A549 (cell line): ENCODE data around the gene UGT1A9. TPM values are rescaled to one million over a fixed set of nuclear protein-coding genes. Genes with fewer than 3 reads are reported as not detected.
A peak's percentile ranks its signal among the peaks of the same experiment; 100 is the strongest.

Source experiments
- ATAC-seq, 2 experiments: fragments of 200-7000 bp in 1 of 2; fragments of >200 bp in 1 of 2; cut with Nextera tagmentation in 1 of 2; cut with Tn5 transposase in 1 of 2; 3 replicates each; pipeline versions ENCODE4 v1.8.0 to v1.9.1; 2018 to 2020; ENCODE audit warnings: mild to moderate bottlenecking in 1 of 2, moderate library complexity in 1 of 2
- CTCF ChIA-PET: fragments of 300-600 bp; sonication (Branson Sonifier 250); formaldehyde crosslinking; extraction: SDS; loops from one replicate; lab custom pipeline; 2021; ENCODE audit warnings: antibody characterized with exemption, inconsistent platforms; lab: Yijun Ruan, JAX
- POLR2A ChIA-PET: fragments of 350-600 bp; formaldehyde crosslinking; extraction: SDS; loops from one replicate; lab custom pipeline; 2021; ENCODE audit warnings: antibody characterized with exemption, inconsistent platforms; lab: Yijun Ruan, JAX
- DNase-seq, 2 experiments: peaks; one replicate each; pipeline versions ENCODE4 v3.0.0 to v3.0.0-alpha.2; 2011 to 2016; ENCODE audit warnings: low read depth in 1 of 2, low spot score in 1 of 2
- FAIRE-seq: peaks from 2 replicates; lab custom pipeline; 2011; peaks lifted over from hg19 to GRCh38; lab: Jason Lieb, UNC
- H3K27ac ChIP-seq, 2 experiments: fragments of >200 bp; sonication (Bioruptor Twin); formaldehyde crosslinking; 3 replicates each; pipeline ENCODE4 v1.5.1; 2016 to 2017
- H3K4me1 ChIP-seq: fragments of >200 bp; sonication (Bioruptor Twin); formaldehyde crosslinking; 3 replicates; pipeline ENCODE4 v1.6.1; 2016
- H3K4me2 ChIP-seq: fragments of >200 bp; sonication (Bioruptor Twin); formaldehyde crosslinking; 3 replicates; pipeline ENCODE4 v1.6.1; 2016
- H3K4me3 ChIP-seq: fragments of >200 bp; sonication (Bioruptor Twin); formaldehyde crosslinking; 3 replicates; pipeline ENCODE4 v1.5.1; 2016
- H3K9me3 ChIP-seq: fragments of >200 bp; sonication (Bioruptor Twin); formaldehyde crosslinking; 3 replicates; pipeline ENCODE4 v1.6.1; 2016
- CHD4 ChIP-seq: fragments of 200-600 bp; sonication (generic); IDR thresholded peaks from 2 replicates; pipeline ENCODE4 v1.6.1; 2016; ENCODE audit warnings: antibody characterized with exemption, mild to moderate bottlenecking, borderline replicate concordance
- HES2 ChIP-seq: fragments of >200 bp; sonication (Bioruptor Twin); formaldehyde crosslinking; IDR thresholded peaks from 2 replicates; pipeline ENCODE4 v1.6.1; 2016
- HOXB13 ChIP-seq: fragments of 250-450 bp; sonication (Bioruptor Pico); IDR thresholded peaks from 2 replicates; pipeline ENCODE4 v1.5.0; 2020; ENCODE audit warnings: low read depth, mild to moderate bottlenecking, moderate library complexity
- KDM1A ChIP-seq: fragments of 200-600 bp; sonication (generic); IDR thresholded peaks from 2 replicates; pipeline ENCODE4 v1.6.1; 2016; ENCODE audit warnings: low read depth, mild to moderate bottlenecking
- KDM5A ChIP-seq: fragments of 200-600 bp; sonication (generic); IDR thresholded peaks from 2 replicates; pipeline ENCODE4 v1.6.1; 2016; ENCODE audit warnings: antibody characterized with exemption, mild to moderate bottlenecking
- MAZ ChIP-seq: fragments of 150-350 bp; IDR thresholded peaks from 2 replicates; pipeline ENCODE4 v1.6.1; 2014; ENCODE audit warnings: antibody characterized with exemption, low read depth, low read length, borderline replicate concordance
- RAD21 ChIP-seq, 2 experiments: fragments of >200 bp in 1 of 2; sonication (Bioruptor Twin) in 1 of 2; formaldehyde crosslinking in 1 of 2; IDR thresholded peaks in 1 of 2; conservative IDR thresholded peaks in 1 of 2; 2 replicates in 1 of 2; 3 replicates in 1 of 2; pipeline ENCODE4 v1.6.1; 2012 to 2018; ENCODE audit warnings: inconsistent platforms in 1 of 2
- RNF2 ChIP-seq: fragments of 200-600 bp; sonication (generic); IDR thresholded peaks from 2 replicates; pipeline ENCODE4 v1.6.1; 2016; ENCODE audit warnings: low read depth, mild to moderate bottlenecking, antibody characterized with exemption, moderate library complexity, borderline replicate concordance
- USF2 ChIP-seq: fragments of 450-650 bp; IDR thresholded peaks from 2 replicates; pipeline ENCODE4 v1.6.1; 2014; ENCODE audit warnings: antibody characterized with exemption
- WGBS: methylation state at CpG from one replicate; pipeline ENCODE4 v1.1.6; 2017; ENCODE audit errors: missing lambda C conversion rate; 5-methylcytosine and 5-hydroxymethylcytosine counted together
- polyA plus RNA-seq, 4 experiments: library from polyadenylated mRNA; depleted of rRNA in 3 of 4; stranded (reverse); fragments of >200 nt; fragmentation: RNase III in 1 of 4; extraction: RNeasy Plus Mini Kit Qiagen cat#74134 plus additional on column Dnase treatment in 1 of 4; gene quantifications; 2 replicates in 3 of 4; 3 replicates in 1 of 4; pipeline ENCODE4 v1.2.3, GENCODE V29; 2011 to 2017
- TF ChIP-seq, protein P1 (sequence below): fragments of >200 bp; sonication (Bioruptor Twin); formaldehyde crosslinking; IDR thresholded peaks from 3 replicates; pipeline ENCODE4 v1.6.1; 2016
- TF ChIP-seq, protein P2 (sequence below): fragments of 250-450 bp; sonication (Bioruptor Pico); IDR thresholded peaks from 2 replicates; pipeline ENCODE4 v1.5.0; 2021; ENCODE audit warnings: mild to moderate bottlenecking, moderate library complexity, borderline replicate concordance

UGT1A9 gene
- polyA plus RNA-seq, 2 of the 4 experiments (the other 2 are of a cell fraction): 11.0 to 13.1 TPM

- ATAC-seq (no peak; a peak in 1 of 6 replicates), DNase-seq (no peak), FAIRE-seq (no peak)
- ChIA-PET CTCF (interaction anchor here (0.8 kb wide), 1 partner anchor 30 kb away, joined by 3 read pairs; no protein-coding TSS in a partner anchor), POLR2A (no interaction called here)
- Histone ChIP-seq H3K4me2 (no peak overlapping the region), H3K4me1 (no peaks in the 10 kb centered on the region), H3K27ac (peak overlapping the region in 1 of 2 experiments; percentile 57; a peak in 3 of 6 replicates), H3K9me3 (no peaks in the 10 kb centered on the region), H3K4me3 (no peak overlapping the region)
- WGBS: 89% methylated on average over 18 of the region's 18 CpGs
- TF ChIP-seq, protein P1, sequence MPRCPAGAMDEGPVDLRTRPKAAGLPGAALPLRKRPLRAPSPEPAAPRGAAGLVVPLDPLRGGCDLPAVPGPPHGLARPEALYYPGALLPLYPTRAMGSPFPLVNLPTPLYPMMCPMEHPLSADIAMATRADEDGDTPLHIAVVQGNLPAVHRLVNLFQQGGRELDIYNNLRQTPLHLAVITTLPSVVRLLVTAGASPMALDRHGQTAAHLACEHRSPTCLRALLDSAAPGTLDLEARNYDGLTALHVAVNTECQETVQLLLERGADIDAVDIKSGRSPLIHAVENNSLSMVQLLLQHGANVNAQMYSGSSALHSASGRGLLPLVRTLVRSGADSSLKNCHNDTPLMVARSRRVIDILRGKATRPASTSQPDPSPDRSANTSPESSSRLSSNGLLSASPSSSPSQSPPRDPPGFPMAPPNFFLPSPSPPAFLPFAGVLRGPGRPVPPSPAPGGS: no peak
- TF ChIP-seq KDM5A (no peak), KDM1A (no peak), HES2 (no peak), MAZ (no peak)
- TF ChIP-seq, protein P2, sequence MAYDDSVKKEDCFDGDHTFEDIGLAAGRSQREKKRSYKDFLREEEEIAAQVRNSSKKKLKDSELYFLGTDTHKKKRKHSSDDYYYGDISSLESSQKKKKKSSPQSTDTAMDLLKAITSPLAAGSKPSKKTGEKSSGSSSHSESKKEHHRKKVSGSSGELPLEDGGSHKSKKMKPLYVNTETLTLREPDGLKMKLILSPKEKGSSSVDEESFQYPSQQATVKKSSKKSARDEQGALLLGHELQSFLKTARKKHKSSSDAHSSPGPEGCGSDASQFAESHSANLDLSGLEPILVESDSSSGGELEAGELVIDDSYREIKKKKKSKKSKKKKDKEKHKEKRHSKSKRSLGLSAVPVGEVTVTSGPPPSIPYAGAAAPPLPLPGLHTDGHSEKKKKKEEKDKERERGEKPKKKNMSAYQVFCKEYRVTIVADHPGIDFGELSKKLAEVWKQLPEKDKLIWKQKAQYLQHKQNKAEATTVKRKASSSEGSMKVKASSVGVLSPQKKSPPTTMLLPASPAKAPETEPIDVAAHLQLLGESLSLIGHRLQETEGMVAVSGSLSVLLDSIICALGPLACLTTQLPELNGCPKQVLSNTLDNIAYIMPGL (CRISPR knock-in tag): no peak
Measured at GRCh38 chr2:233791151-233791882, 119.6 kb downstream of the UGT1A9 start.

- DNase-seq (no peak), FAIRE-seq (no peak), ATAC-seq (no peak)
- CTCF ChIA-PET: no interaction called here
- WGBS: 84% methylated on average over 9 of the region's 9 CpGs
- Histone ChIP-seq H3K4me2 (no peak overlapping the region), H3K9me3 (no peaks in the 10 kb centered on the region), H3K27ac (peak overlapping the region in 1 of 2 experiments; percentile 57; a peak in 2 of 6 replicates), H3K4me3 (no peak overlapping the region), H3K4me1 (no peaks in the 10 kb centered on the region)
- TF ChIP-seq KDM5A (no peak), CHD4 (no peak), USF2 (no peak), RAD21 (conservative IDR thresholded peaks at IDR 0.05 in 1 of 2, IDR thresholded peaks at IDR 0.05 in 1 of 2) (no peak), KDM1A (no peak), RNF2 (no peak), MAZ (no peak)
- POLR2A ChIA-PET: no interaction called here
Measured at GRCh38 chr2:233791883-233792329, 120.2 kb downstream of the UGT1A9 start.

DNA sequence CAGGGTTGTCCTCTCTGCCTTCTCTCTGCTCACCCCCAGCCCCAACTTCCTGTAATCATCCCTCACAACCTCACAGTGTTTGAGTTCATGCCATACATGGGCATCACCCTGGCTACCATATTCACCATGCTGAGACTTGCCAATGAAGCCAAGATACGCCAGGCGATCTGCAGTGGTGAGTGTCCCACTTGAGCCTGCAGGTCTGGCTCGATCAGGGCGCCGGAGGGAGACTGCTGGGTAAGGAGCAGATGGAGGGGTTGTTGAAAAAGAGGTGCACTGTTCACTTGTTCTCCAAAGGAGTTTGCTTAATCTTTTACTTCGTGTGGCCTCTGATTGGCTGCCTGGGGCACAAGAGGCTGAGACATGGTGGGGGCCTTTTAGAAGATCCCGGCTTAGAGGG is 121.0 kb downstream of the UGT1A9 start:
- Histone ChIP-seq H3K4me2 (no peak overlapping the region), H3K9me3 (no peaks in the 10 kb centered on the region), H3K4me1 (no peaks in the 10 kb centered on the region), H3K4me3 (no peak overlapping the region), H3K27ac (peak overlapping the region in 1 of 2 experiments; percentile 13; a peak in 2 of 6 replicates)
- ATAC-seq: no peak
- DNase-seq: no peak
- FAIRE-seq: no peak
- TF ChIP-seq HOXB13 (CRISPR knock-in tag) (no peak), RAD21 (conservative IDR thresholded peaks at IDR 0.05 in 1 of 2, IDR thresholded peaks at IDR 0.05 in 1 of 2) (no peak)
- POLR2A ChIA-PET: no interaction called here
- 91% methylated on average over 7 of the region's 7 CpGs for WGBS
- CTCF ChIA-PET: no interaction called here
